GM12891 (cell line): ENCODE measurements around the gene RASSF10.
"Not testable (repeated sequence)": the region's sequence is repeated elsewhere in the genome, so short reads cannot be mapped to it uniquely, and the experiment has no call there.

Experiments used
- POLR2A ChIP-seq: IDR thresholded peaks from 2 replicates; pipeline ENCODE4 v1.6.1; 2011; ENCODE audit warnings: low read depth, low read length, control low read depth
- POLR2AphosphoS5 ChIP-seq: IDR thresholded peaks from 2 replicates; pipeline ENCODE4 v1.6.1; 2011; ENCODE audit warnings: low read depth, low read length, control low read depth
- TAF1 ChIP-seq: IDR thresholded peaks from 2 replicates; pipeline ENCODE4 v1.6.1; 2011; ENCODE audit warnings: low read depth, low read length, control low read depth

- TF ChIP-seq POLR2A, POLR2AphosphoS5, TAF1: not testable (repeated sequence)
These were observed 36.0 kb downstream of the RASSF10 start for GRCh38 chr11:13045089-13045488.
